NCI-H345 treated with DMSO at 0.1 percent for 48 hours (cell line): ENCODE results near the gene RC3H2.
"Not testable (repeated sequence)": the region's sequence is repeated elsewhere in the genome, so short reads cannot be mapped to it uniquely, and the experiment has no call there.

Experiments used
- DNase-seq: peaks from one replicate; lab custom pipeline; 2025; ENCODE audit not compliant: unreplicated experiment; lab: John Stamatoyannopoulos, UW

RC3H2 gene

DNA sequence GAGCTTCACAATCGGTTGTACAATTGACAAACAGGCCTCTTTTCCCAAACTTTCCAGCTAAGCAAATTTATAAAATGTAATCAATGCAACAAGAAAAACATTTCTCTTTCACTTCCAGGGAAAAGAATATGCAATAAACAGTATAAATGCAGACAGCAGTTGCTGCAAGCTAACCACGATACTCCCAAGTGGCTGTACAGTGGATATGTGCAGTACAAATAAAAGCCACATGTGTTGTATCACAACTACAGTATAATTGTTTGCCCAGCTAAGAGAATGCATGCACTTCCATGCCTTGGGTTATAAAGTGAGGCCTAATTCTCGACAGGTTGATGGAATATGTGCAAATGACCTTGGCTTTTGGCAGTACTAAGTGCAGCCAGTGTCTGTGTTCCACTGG lies 60.0 kb downstream of the RC3H2 start:
- DNase-seq, result no peak

GRCh38 chr9:122844137-122844536 lies 61.0 kb downstream of the RC3H2 start:
- DNase-seq, result no peak

DNA sequence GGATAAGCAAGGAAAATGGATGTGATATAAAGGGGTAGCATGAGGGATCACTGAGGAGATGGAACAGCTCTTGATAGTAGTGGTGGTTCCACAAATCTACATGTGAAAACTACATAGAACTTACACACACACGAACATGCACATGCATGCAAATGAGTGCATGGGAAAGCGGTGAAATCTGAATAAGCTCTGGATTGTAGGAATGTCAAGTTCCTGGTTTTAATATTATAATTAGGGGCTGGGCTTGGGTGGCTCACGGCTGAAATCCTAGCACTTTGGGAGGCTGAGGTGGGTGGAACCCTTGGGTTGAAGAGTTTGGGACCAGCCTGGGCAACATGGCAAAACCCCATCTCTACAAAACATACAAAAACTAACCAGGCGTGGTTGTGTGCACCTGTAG lies 63.7 kb downstream of the RC3H2 start:
- no peak for DNase-seq

DNA sequence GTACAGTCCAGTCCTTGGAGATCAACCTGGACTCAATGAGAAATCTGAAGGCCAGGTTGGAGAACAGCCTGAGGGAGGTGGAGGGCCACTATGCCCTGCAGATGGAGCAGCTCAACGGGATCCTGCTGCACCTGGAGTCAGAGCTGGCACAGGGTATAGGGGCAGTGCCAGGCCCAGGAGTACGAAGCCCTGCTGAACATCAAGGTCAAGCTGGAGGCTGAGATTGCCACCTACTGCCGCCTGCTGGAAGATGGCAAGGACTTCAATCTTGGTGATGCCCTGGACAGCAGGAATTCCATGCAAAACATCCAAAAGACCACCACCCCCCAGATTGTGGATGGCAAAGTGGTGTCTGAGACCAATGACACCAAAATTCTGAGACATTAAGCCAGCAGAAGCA lies 66.7 kb downstream of the RC3H2 start:
- not testable (repeated sequence) for DNase-seq

GRCh38 chr9:122837266-122837850 lies 67.8 kb downstream of the RC3H2 start:
- no peak for DNase-seq

- no peak for DNase-seq
Measured at GRCh38 chr9:122835313-122835731, 69.8 kb downstream of the RC3H2 start.

GRCh38 chr9:122832194-122832593 lies 73.0 kb downstream of the RC3H2 start:
- DNase-seq, result no peak

GRCh38 chr9:122828965-122829284 lies 76.2 kb downstream of the RC3H2 start:
- not testable (repeated sequence) for DNase-seq

DNA sequence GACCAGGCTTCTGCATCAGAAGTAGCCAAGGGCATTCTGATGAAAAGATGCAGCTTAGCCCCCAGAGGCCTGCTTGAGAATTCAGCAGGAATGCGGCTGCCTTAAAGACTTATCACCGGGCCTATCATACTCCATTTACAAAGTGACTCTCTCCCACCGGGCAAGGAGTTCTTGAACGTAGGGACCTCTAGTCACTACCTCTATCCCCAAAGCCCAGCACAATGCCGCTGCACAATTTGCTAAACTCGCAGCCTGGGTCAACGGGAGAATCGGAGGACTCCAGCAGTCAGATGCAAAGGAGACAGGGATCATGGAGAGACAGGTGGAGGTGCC lies 77.4 kb downstream of the RC3H2 start:
- no peak for DNase-seq

DNA sequence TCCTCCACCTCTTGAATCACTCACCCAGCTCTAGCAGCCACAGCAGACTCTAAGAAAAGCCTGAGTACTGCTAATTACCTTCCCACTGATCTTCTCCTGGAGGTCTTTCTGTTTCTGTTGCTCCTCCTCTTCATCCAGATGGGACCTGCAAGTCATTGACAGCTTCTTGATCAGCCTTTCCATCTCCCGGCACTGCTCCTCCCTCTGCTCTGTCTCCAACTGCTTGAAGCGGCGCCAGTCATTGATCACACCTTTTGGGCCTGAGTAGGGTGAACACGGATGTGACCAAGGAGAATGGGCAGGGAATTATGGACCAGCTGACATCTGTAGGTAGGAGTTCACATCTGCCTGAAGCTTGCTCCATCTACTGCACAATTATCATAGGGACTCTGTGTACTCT lies 82.2 kb downstream of the RC3H2 start:
- DNase-seq, result no peak

DNA sequence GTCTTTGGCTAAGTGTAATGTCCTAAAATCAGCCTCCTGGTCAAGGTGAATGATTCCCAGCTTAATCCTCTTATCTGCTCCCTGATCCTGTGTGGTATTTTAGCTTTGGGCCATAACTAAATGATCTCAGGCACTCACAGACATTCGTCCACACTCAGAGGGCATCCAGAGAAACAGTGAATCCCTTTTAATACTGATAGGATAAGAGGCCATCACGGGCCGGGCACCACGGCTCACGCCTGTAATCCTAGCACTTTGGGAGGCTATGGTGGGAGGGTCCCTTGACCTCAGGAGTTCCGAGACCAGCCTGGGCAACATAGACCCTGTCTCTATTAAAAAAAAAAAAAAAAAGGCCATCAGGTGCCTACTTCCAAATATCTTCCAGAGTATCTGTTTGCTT lies 83.1 kb downstream of the RC3H2 start:
- no peak for DNase-seq

DNA sequence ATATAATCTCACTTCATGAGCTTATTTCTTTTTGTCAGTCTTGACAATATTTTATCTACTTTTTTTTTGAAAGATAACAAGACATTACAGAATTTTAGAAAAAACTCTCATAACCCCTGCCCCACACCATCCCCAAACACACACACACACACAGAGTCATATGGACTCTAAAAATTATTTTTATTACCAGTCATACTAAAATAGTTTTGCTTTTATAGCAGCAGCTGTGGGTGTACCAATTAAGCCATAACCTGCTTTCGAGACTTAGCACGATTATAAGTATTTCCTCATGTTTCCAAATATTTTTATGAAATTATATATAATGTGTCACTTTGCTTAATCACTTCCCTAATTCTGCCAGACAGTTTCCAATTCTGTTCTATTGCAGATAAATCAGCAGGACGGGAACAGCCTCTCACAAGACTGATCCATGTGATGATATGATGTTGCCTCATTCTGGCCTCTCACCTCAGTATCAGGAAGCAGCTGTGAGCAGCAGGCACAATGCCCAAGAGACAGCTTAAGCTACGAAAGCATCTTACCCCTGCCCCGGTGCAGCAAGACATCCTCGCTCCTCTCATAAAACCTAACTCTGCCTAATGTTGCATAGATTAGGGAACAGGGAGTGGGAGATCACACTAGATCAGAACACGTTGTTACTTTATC lies 83.7 kb downstream of the RC3H2 start:
- no peak for DNase-seq

- DNase-seq, result no peak
Measured at GRCh38 chr9:122820490-122820845, 84.7 kb downstream of the RC3H2 start.

DNA sequence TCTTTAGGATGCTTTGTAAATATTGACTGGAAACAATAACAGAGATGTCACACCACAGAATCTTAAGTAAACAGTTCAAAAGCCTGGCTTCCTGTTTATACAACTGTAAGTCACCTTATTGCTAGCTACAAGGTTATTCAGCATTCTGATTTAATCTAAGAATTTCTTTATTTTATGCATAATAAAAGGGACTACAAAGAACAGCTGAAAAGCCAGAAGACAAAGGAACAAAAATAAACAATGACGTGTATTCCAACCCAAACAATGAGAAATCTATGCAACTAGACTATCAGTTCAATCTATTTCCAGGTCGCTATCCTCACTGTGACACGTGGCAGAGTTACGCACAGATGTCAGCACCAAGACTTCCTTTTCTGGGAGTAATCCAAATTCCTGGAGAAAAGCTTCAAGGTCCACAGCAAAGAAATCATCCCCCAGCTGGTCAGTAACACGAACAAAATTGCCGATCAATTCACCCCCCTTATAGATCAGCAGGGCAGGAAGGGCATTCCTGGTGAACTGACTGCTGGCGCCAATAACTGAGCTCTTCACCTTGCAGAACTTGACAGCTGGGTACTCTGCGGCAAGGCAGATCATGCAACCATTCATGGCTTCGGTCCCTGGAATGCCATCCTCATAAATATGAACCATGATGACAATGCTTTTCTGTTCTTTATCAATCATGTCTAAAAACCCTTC lies 85.2 kb downstream of the RC3H2 start:
- no peak for DNase-seq

DNA sequence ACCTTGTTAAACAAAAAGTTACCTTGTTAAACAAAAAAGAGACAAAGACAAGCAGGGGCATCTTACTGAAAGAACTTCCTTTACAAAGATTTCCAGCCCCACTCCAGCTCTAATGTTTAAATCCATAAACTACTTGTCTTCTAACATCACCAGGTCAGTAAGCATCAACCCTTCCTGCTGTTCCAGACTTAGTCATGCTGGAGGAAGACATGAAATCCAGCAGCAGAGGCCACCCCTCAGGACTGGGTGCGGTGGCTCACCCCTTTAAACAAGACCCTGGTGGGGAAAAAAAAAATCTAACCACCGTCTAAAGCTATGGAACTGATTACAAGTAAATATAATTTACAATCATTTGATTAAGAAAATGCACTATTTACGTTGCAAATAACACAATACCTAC lies 85.8 kb downstream of the RC3H2 start:
- DNase-seq, result no peak

DNA sequence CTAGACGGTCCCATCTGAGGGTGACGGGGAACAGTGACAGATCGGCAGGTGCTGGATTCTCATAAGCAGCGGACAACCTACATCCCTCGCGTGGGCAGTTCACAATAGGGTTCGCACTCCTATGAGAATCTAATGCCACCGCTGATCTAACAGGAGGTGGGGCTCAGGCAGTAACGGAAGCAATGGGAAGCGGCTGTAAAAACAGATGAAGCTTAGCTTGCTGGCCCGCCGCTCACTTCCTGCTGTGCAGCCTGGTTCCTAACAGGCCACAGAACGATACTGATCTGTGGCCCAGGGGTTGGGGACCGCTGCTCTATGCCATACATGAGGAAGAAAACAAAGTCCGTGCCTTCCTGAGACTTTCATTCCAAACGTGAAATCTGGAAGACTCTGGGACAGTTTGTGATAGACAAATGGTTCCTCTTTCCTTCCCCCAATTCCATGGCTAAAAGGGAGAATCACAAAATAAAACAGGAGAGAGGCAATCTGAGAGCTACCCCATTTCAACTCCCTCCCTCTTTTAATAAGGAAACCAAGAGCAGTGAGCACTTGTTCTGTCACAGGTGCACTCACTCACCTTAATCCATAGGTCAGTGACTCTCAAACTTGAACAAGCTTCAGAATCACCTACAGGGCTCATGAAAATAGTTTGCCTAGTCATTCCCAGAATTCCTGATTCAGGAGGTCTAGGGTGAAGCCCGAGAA lies 88.8 kb downstream of the RC3H2 start:
- no peak for DNase-seq

DNA sequence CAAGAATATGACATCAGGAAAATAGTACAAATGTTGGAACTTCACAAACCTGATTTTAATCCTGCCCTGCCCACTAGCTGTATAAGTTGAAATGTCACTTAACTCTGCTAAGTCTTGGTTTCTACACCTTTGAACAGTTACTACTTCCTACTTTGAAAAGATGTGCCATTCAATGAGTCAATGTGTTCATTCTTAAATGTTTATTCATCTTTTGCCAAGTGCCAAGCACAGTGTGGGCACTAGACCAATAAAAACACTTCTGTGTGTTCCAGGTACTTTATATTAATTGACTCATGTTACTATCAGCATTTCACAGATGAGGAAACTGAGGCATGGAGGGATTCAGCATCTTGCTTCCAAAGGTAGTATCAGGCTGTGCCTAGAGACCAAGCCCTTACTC lies 89.6 kb downstream of the RC3H2 start:
- no peak for DNase-seq

- no peak for DNase-seq
Measured at GRCh38 chr9:122814545-122814944, 90.6 kb downstream of the RC3H2 start.

- DNase-seq, result no peak
Measured at GRCh38 chr9:122812736-122813135, 92.4 kb downstream of the RC3H2 start.

- DNase-seq, result peak; percentile 88
Measured at GRCh38 chr9:122810306-122810946, 94.7 kb downstream of the RC3H2 start.

DNA sequence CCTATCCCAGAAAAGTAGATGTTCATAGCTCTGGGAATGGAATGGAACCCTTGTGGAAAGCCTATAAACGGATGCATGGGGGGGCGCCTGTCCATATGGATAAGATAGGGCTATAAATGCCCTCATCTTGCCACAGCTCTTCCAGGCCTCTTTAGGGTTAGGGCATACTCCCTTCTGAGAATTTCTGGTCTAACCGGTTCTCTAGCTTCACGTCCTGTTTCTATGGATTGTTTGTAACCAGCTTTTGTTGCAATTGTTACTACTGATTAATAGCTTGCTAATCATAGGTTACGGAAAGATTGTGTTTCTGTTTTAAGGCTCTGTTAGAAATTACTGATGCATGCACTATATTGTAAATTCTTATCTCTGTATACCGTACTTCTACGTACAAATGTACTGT lies 95.9 kb downstream of the RC3H2 start:
- DNase-seq, result peak; percentile 72

- no peak for DNase-seq
Measured at GRCh38 chr9:122808141-122808540, 97.0 kb downstream of the RC3H2 start.
